Measurements from ENCODE around the gene IQCK. TPM values are rescaled to one million over a fixed set of nuclear protein-coding genes. Genes with fewer than 3 reads are reported as not detected.

IQCK gene
- 8.1 and 10.7 TPM in 2 replicates for total RNA-seq

GRCh38 chr16:19717741-19718623 lies at the start of gene IQCK, which contains the start of gene KNOP1:
TSS of gene IQCK (plus strand) at chr16:19718271. CDS start at chr16:19718307, 36 bp downstream.
TSS of gene KNOP1 (minus strand) at chr16:19718227. CDS start at chr16:19715035, 3,192 bp downstream.

GRCh38 chr16:19884611-19885450 lies 166.8 kb downstream of the IQCK start, which contains the start of gene GPRC5B:
TSS of gene GPRC5B (minus strand) at chr16:19884848. CDS start at chr16:19872845, 12,003 bp downstream.

Other genes with a start within 250 kb of the IQCK start
- gene GDE1, start 196.2 kb upstream of the IQCK start, total RNA-seq, result 50.7 and 60.6 TPM in 2 replicates
- gene CCP110, start 194.3 kb upstream of the IQCK start, total RNA-seq, result 9.7 and 16.4 TPM in 2 replicates
- 21.4 and 25.2 TPM in 2 replicates for gene VPS35L, start 162.6 kb upstream of the IQCK start, total RNA-seq
- 20.8 and 25.1 TPM in 2 replicates for gene KNOP1, start within 50 bp of the IQCK start, total RNA-seq
- 24.0 and 28.0 TPM in 2 replicates for gene GPRC5B, start 166.6 kb downstream of the IQCK start, total RNA-seq

All from epithelial cell of umbilical artery (primary cell).